H1 (cell line): Measurements from ENCODE around the gene PPY.

ENCODE experiments used
- BCL11A ChIP-seq, 2 experiments: IDR thresholded peaks; one replicate each; pipeline ENCODE4 v1.6.1; 2011; ENCODE audit warnings: low read depth in 2 of 2, low read length in 2 of 2, mild to moderate bottlenecking in 2 of 2
- CHD1 ChIP-seq: IDR thresholded peaks from 2 replicates; pipeline ENCODE4 v1.6.1; 2012; ENCODE audit warnings: low read depth, low read length, improper control_type of control experiment
- CREB1 ChIP-seq: IDR thresholded peaks from 2 replicates; pipeline ENCODE4 v1.6.1; 2012; ENCODE audit warnings: inconsistent platforms
- EZH2 ChIP-seq: fragments of 200-600 bp; sonication (generic); IDR thresholded peaks from 2 replicates; pipeline ENCODE4 v1.7.1; 2012; ENCODE audit warnings: low read depth, mild to moderate bottlenecking, moderate library complexity, low read length, inconsistent platforms; ENCODE audit not compliant: severe bottlenecking
- GTF2F1 ChIP-seq: IDR thresholded peaks from 2 replicates; pipeline ENCODE4 v1.6.1; 2012; ENCODE audit warnings: low read depth, low read length, improper control_type of control experiment, borderline replicate concordance
- PHF8 ChIP-seq: fragments of 200-600 bp; sonication (generic); conservative IDR thresholded peaks from 2 replicates; pipeline ENCODE4 v1.7.1; 2012; ENCODE audit warnings: low read depth, mild to moderate bottlenecking, inconsistent platforms, low read length, moderate library complexity
- POLR2A ChIP-seq, 2 experiments: IDR thresholded peaks; 1 replicate in 1 of 2; 2 replicates in 1 of 2; pipeline ENCODE4 v1.6.1; 2011; ENCODE audit warnings: low read depth in 2 of 2, low read length in 2 of 2, mild to moderate bottlenecking in 2 of 2; ENCODE audit errors: control extremely low read depth in 1 of 2
- POLR2AphosphoS5 ChIP-seq: IDR thresholded peaks from 2 replicates; pipeline ENCODE4 v1.6.1; 2011; ENCODE audit warnings: low read depth, low read length
- RAD21 ChIP-seq, 2 experiments: IDR thresholded peaks in 1 of 2; conservative IDR thresholded peaks in 1 of 2; 2 replicates each; pipeline ENCODE4 v1.6.1; 2011; ENCODE audit warnings: low read depth in 2 of 2, low read length in 2 of 2, improper control_type of control experiment in 1 of 2, inconsistent platforms in 1 of 2, mild to moderate bottlenecking in 1 of 2, moderate library complexity in 1 of 2
- SAP30 ChIP-seq: fragments of 300-600 bp; sonication (generic); IDR thresholded peaks from 2 replicates; pipeline ENCODE4 v1.7.1; 2012; ENCODE audit warnings: low read length, moderate library complexity, mild to moderate bottlenecking, inconsistent platforms; ENCODE audit not compliant: insufficient read depth, insufficient replicate concordance
- SP1 ChIP-seq: IDR thresholded peaks from 2 replicates; pipeline ENCODE4 v1.6.1; 2011; ENCODE audit warnings: low read depth, low read length
- SRF ChIP-seq: IDR thresholded peaks from 2 replicates; pipeline ENCODE4 v1.6.1; 2011; ENCODE audit warnings: mild to moderate bottlenecking, low read depth, low read length, moderate library complexity
- TF ChIP-seq, protein P1 (sequence below), 3 experiments: IDR thresholded peaks; 1 replicate in 2 of 3; 2 replicates in 1 of 3; pipeline versions ENCODE4 v1.5.1 to v1.6.1; 2011; ENCODE audit warnings: low read length in 3 of 3, mild to moderate bottlenecking in 3 of 3, inconsistent platforms in 2 of 3, low read depth in 1 of 3, moderate library complexity in 1 of 3; ENCODE audit not compliant: insufficient read depth in 1 of 3; ENCODE audit errors: control extremely low read depth in 1 of 3

DNA sequence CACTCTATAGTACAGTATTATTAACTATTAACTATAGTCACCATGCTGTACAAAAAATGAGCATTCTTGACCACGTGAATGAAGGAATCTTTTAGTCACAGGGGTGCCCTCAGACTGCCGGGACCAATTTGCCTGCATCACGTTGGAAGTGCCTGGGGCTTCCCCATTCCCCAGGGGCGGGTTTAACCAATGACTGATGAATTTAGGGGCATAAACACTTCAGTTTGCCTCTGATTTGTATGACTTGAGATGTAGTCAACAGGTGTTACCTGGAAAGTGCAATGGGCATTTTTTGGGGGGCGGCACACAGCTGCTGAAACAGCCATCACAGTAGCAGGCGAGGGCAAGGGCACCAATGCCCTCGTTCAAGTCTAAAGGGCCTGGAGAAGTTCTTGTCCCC is 20.2 kb upstream of the PPY start:
- TF ChIP-seq EZH2 (no peak), POLR2A (IDR thresholded peaks at IDR 0.05; ENCODE audit: control extremely low read depth in 1 of 2, low read depth in 2 of 2, low read length in 2 of 2) (no peak), CHD1 (no peak), SAP30 (no peak), RAD21 (IDR thresholded peaks at IDR 0.05 in 1 of 2, conservative IDR thresholded peaks at IDR 0.05 in 1 of 2; ENCODE audit: low read depth in 2 of 2, low read length in 2 of 2) (no peak), GTF2F1 (no peak), SP1 (no peak), PHF8 (no peak), SRF (no peak), POLR2AphosphoS5 (no peak), CREB1 (no peak), BCL11A (IDR thresholded peaks at IDR 0.05; ENCODE audit: low read depth in 2 of 2, low read length in 2 of 2) (no peak)
- TF ChIP-seq, protein P1, sequence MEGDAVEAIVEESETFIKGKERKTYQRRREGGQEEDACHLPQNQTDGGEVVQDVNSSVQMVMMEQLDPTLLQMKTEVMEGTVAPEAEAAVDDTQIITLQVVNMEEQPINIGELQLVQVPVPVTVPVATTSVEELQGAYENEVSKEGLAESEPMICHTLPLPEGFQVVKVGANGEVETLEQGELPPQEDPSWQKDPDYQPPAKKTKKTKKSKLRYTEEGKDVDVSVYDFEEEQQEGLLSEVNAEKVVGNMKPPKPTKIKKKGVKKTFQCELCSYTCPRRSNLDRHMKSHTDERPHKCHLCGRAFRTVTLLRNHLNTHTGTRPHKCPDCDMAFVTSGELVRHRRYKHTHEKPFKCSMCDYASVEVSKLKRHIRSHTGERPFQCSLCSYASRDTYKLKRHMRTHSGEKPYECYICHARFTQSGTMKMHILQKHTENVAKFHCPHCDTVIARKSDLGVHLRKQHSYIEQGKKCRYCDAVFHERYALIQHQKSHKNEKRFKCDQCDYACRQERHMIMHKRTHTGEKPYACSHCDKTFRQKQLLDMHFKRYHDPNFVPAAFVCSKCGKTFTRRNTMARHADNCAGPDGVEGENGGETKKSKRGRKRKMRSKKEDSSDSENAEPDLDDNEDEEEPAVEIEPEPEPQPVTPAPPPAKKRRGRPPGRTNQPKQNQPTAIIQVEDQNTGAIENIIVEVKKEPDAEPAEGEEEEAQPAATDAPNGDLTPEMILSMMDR (IDR thresholded peaks at IDR 0.05; ENCODE audit: control extremely low read depth in 1 of 3, insufficient read depth in 1 of 3, low read depth in 1 of 3, low read length in 3 of 3) = no peak
